ENCODE measurements around the gene ZSCAN26. TPM values are rescaled to one million over a fixed set of nuclear protein-coding genes. Genes with fewer than 3 reads are reported as not detected.

Gene ZSCAN26
- total RNA-seq, 1 experiment from 2014 or later, result 6.6 TPM

GRCh38 chr6:28218312-28219248 is 48.4 kb upstream of the ZSCAN26 start (continued):
- TF ChIP-seq, protein P1, sequence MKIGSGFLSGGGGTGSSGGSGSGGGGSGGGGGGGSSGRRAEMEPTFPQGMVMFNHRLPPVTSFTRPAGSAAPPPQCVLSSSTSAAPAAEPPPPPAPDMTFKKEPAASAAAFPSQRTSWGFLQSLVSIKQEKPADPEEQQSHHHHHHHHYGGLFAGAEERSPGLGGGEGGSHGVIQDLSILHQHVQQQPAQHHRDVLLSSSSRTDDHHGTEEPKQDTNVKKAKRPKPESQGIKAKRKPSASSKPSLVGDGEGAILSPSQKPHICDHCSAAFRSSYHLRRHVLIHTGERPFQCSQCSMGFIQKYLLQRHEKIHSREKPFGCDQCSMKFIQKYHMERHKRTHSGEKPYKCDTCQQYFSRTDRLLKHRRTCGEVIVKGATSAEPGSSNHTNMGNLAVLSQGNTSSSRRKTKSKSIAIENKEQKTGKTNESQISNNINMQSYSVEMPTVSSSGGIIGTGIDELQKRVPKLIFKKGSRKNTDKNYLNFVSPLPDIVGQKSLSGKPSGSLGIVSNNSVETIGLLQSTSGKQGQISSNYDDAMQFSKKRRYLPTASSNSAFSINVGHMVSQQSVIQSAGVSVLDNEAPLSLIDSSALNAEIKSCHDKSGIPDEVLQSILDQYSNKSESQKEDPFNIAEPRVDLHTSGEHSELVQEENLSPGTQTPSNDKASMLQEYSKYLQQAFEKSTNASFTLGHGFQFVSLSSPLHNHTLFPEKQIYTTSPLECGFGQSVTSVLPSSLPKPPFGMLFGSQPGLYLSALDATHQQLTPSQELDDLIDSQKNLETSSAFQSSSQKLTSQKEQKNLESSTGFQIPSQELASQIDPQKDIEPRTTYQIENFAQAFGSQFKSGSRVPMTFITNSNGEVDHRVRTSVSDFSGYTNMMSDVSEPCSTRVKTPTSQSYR (CRISPR knock-in tag; IDR thresholded peaks at IDR 0.05), result peak; percentile 31; the same call in 1 of the 2 replicates
- TF ChIP-seq FOXJ3 (CRISPR knock-in tag; IDR thresholded peaks at IDR 0.05; ENCODE audit: borderline replicate concordance), result no peak
- no peak for TF ChIP-seq HMGXB4 (CRISPR knock-in tag; IDR thresholded peaks at IDR 0.05)

- Mint-ChIP-seq H3K27me3 (ENCODE audit: low read depth) (peaks cover 90% of the 10 kb centered on the region), H3K4me3 (no peak overlapping the region), H3K9me3 (no peaks in the 10 kb centered on the region), H3K27ac (no peak overlapping the region), H3K36me3 (no peaks in the 10 kb centered on the region), H3K4me1 (peaks cover 20% of the 10 kb centered on the region)
- CTCF ChIA-PET, result interaction anchor here (1.1 kb wide), 1 partner anchor 135 kb away, joined by 4 read pairs; no protein-coding TSS in a partner anchor
- TF ChIP-seq, protein P2, sequence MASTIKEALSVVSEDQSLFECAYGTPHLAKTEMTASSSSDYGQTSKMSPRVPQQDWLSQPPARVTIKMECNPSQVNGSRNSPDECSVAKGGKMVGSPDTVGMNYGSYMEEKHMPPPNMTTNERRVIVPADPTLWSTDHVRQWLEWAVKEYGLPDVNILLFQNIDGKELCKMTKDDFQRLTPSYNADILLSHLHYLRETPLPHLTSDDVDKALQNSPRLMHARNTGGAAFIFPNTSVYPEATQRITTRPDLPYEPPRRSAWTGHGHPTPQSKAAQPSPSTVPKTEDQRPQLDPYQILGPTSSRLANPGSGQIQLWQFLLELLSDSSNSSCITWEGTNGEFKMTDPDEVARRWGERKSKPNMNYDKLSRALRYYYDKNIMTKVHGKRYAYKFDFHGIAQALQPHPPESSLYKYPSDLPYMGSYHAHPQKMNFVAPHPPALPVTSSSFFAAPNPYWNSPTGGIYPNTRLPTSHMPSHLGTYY (CRISPR knock-in tag; IDR thresholded peaks at IDR 0.05), result no peak
- TF ChIP-seq NFYB (CRISPR knock-in tag; conservative IDR thresholded peaks at IDR 0.05; ENCODE audit: low read depth) (no peak), JUN (CRISPR knock-in tag; IDR thresholded peaks at IDR 0.05) (no peak), JAZF1 (CRISPR knock-in tag; IDR thresholded peaks at IDR 0.05) (no peak), CTCF (IDR thresholded peaks at IDR 0.05) (no peak), ZBTB21 (CRISPR knock-in tag; IDR thresholded peaks at IDR 0.05; ENCODE audit: borderline replicate concordance) (no peak), ZNF232 (CRISPR knock-in tag; IDR thresholded peaks at IDR 0.05) (no peak), FOXP1 (CRISPR knock-in tag; IDR thresholded peaks at IDR 0.05; ENCODE audit: borderline replicate concordance) (no peak), ZNF263 (CRISPR knock-in tag; IDR thresholded peaks at IDR 0.05; ENCODE audit: low read depth) (no peak), RORB (CRISPR knock-in tag; IDR thresholded peaks at IDR 0.05) (no peak), USF2 (CRISPR knock-in tag; IDR thresholded peaks at IDR 0.05) (no peak), TEAD1 (CRISPR knock-in tag; IDR thresholded peaks at IDR 0.05) (no peak)
- TF ChIP-seq, protein P3, sequence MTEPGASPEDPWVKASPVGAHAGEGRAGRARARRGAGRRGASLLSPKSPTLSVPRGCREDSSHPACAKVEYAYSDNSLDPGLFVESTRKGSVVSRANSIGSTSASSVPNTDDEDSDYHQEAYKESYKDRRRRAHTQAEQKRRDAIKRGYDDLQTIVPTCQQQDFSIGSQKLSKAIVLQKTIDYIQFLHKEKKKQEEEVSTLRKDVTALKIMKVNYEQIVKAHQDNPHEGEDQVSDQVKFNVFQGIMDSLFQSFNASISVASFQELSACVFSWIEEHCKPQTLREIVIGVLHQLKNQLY (CRISPR knock-in tag; IDR thresholded peaks at IDR 0.05), result no peak
- DNase-seq (ENCODE audit: low spot score) (no peak), ATAC-seq (no peak)
- POLR2A ChIA-PET, result interaction anchor here (1.2 kb wide), 1 partner anchor 46 kb away, joined by 3 read pairs; the partner anchor contains the start of gene ZSCAN26
These were observed 46.4 kb upstream of the ZSCAN26 start for GRCh38 chr6:28220257-28221133.

Data from WTC11 (cell line).